ENCODE measurements around the gene SRSF2.
"Not testable (repeated sequence)": the region's sequence is repeated elsewhere in the genome, so short reads cannot be mapped to it uniquely, and the experiment has no call there.

Gene SRSF2

DNA sequence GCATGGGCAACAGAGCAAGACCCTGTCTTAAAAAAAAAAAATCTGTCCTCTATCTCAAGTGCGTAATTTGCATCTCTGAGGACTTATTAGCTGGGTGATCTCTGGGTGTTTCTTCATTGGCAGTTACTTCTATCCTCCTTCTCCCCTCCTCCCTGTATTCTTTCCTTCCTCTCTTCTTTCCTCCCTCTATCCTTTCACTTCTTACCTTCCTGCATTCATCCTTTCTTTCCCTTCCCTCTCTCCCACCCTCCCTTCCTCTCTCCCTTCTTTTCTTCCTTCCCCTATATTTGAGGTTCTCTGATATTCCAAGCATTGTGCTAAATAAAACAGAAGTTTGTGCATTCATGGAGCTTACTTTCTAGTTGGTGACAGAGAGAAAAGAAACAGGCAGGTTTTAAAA is 11.5 kb upstream of the SRSF2 start:
- Histone ChIP-seq H3K79me2 (ENCODE audit: insufficient read depth, low read length) (no peaks in the 10 kb centered on the region), H2AFZ (ENCODE audit: low read depth, low read length, severe bottlenecking) (no peak overlapping the region), H3K4me3 (ENCODE audit: insufficient read depth, low read length, poor library complexity, severe bottlenecking) (no peak overlapping the region), H3K4me2 (ENCODE audit: low read depth, low read length, poor library complexity, severe bottlenecking) (no peak overlapping the region), H3K27ac (ENCODE audit: low read depth, low read length) (no peak overlapping the region), H3K36me3 (ENCODE audit: low read length) (peaks cover 3% of the 10 kb centered on the region; the same call in 1 of the 2 replicates), H3K9ac (ENCODE audit: low read length) (no peak overlapping the region), H3K27me3 (ENCODE audit: low read length) (no peaks in the 10 kb centered on the region), H3K9me3 (ENCODE audit: insufficient read depth, low read length) (no peaks in the 10 kb centered on the region), H3K9me2 (replicated peaks; ENCODE audit: insufficient read depth, low read length) (no peaks in the 10 kb centered on the region), H4K20me1 (ENCODE audit: low read depth, low read length) (no peaks in the 10 kb centered on the region), H3F3A (ENCODE audit: insufficient read depth) (no peaks in the 10 kb centered on the region)
- no peak for TF ChIP-seq EZH2phosphoT487 (conservative IDR thresholded peaks at IDR 0.05; ENCODE audit: low read length)
- TF ChIP-seq, protein P1, sequence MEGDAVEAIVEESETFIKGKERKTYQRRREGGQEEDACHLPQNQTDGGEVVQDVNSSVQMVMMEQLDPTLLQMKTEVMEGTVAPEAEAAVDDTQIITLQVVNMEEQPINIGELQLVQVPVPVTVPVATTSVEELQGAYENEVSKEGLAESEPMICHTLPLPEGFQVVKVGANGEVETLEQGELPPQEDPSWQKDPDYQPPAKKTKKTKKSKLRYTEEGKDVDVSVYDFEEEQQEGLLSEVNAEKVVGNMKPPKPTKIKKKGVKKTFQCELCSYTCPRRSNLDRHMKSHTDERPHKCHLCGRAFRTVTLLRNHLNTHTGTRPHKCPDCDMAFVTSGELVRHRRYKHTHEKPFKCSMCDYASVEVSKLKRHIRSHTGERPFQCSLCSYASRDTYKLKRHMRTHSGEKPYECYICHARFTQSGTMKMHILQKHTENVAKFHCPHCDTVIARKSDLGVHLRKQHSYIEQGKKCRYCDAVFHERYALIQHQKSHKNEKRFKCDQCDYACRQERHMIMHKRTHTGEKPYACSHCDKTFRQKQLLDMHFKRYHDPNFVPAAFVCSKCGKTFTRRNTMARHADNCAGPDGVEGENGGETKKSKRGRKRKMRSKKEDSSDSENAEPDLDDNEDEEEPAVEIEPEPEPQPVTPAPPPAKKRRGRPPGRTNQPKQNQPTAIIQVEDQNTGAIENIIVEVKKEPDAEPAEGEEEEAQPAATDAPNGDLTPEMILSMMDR (IDR thresholded peaks at IDR 0.05; ENCODE audit: insufficient read depth, low read length, poor library complexity, severe bottlenecking) = no peak

DNA sequence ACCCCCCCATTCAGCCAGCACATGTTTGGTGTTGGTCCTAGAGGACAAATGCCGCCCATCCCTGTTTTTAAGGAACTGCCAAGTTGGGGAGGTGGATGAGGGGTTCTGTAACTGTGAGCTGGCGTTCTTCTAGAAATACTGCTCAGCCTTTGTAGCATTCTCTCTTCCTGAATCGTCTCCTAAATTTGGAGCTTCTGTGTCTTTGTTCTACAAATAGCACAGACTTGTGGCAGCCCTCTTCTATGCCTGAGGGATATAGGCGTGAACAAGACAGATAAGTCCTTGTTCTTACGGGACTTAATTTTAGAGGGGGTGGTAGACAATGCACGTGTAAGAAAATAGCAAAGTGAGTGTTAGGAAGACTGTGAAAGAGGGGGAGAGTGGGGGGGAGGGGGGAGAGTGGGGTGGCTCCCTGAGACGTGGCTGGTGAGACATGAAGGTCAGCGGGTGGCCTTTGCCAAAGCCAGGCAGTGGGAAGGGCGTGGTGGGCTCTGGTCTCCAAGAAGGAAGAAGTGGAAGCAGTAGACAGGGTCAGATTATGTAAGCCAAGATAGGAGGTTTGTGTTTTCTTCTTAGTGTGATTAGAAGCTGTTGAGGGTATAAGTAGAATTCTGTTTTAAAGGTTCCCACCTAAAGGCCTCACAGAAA is 10.7 kb upstream of the SRSF2 start:
- no peaks in the 10 kb centered on the region for H3K27me3 ChIP-seq (ENCODE audit: low read length)
- no peaks in the 10 kb centered on the region for H3K9me2 ChIP-seq (replicated peaks; ENCODE audit: insufficient read depth, low read length)
- no peak overlapping the region for H3K27ac ChIP-seq (ENCODE audit: low read depth, low read length)
- no peak overlapping the region for H3K4me3 ChIP-seq (ENCODE audit: insufficient read depth, low read length, poor library complexity, severe bottlenecking)
- H3F3A ChIP-seq (ENCODE audit: insufficient read depth) = no peaks in the 10 kb centered on the region
- peaks cover 3% of the 10 kb centered on the region; the same call in 1 of the 2 replicates for H3K36me3 ChIP-seq (ENCODE audit: low read length)
- no peak overlapping the region for H3K9ac ChIP-seq (ENCODE audit: low read length)
- no peak overlapping the region for H2AFZ ChIP-seq (ENCODE audit: low read depth, low read length, severe bottlenecking)
- no peak for TF ChIP-seq EZH2phosphoT487 (conservative IDR thresholded peaks at IDR 0.05; ENCODE audit: low read length)
- TF ChIP-seq, protein P1 (IDR thresholded peaks at IDR 0.05; ENCODE audit: insufficient read depth, low read length, poor library complexity, severe bottlenecking) = no peak
- H3K79me2 ChIP-seq (ENCODE audit: insufficient read depth, low read length) = no peaks in the 10 kb centered on the region
- H3K4me2 ChIP-seq (ENCODE audit: low read depth, low read length, poor library complexity, severe bottlenecking) = no peak overlapping the region
- no peaks in the 10 kb centered on the region for H4K20me1 ChIP-seq (ENCODE audit: low read depth, low read length)
- H3K9me3 ChIP-seq (ENCODE audit: insufficient read depth, low read length) = no peaks in the 10 kb centered on the region

DNA sequence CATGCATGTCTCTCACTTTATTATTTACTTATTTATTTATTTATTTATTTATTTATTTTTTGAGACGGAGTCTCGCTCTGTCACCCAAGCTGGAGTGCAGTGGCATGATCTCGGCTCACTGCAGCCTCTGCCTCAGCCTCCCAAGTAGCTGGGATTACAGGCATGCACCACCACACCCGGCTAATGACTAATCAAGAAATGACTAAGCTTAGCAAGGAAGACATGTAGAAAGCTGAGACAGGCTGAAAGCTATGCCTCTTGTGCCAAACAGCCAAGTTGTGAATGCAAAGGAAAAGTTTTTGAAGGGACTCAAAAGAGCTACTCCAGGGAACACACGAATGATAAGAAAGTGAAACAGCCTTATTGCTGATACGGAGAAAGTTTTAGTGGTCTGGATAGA is 8.7 kb upstream of the SRSF2 start:
- H3K9me3 ChIP-seq (ENCODE audit: insufficient read depth, low read length); H2AFZ ChIP-seq (ENCODE audit: low read depth, low read length, severe bottlenecking); H3K4me2 ChIP-seq (ENCODE audit: low read depth, low read length, poor library complexity, severe bottlenecking); H4K20me1 ChIP-seq (ENCODE audit: low read depth, low read length); H3K36me3 ChIP-seq (ENCODE audit: low read length); H3K9ac ChIP-seq (ENCODE audit: low read length); H3K4me3 ChIP-seq (ENCODE audit: insufficient read depth, low read length, poor library complexity, severe bottlenecking); H3K9me2 ChIP-seq (replicated peaks; ENCODE audit: insufficient read depth, low read length); H3K27me3 ChIP-seq (ENCODE audit: low read length); H3K27ac ChIP-seq (ENCODE audit: low read depth, low read length); H3K79me2 ChIP-seq (ENCODE audit: insufficient read depth, low read length); H3F3A ChIP-seq (ENCODE audit: insufficient read depth): not testable (repeated sequence)

DNA sequence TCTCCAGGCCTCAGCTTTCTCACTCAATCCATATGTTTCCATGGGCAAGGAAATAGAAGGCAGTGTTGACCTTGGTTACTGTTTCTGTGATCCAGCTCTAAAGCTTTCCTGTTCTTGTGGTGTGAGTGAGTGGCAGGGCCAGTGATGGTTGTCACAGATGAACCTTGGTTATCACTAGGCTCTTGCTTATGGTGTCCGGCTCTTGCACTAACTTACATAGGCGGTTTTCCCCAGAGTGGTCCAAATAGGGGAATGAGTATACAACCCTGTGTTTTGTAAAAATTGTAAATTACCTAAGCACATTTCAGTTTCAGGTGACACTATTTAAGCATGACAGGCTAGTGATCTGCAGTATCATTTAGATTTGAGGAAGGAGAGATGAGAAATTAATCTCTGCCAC is 7.6 kb upstream of the SRSF2 start:
- Histone ChIP-seq H3K79me2 (ENCODE audit: insufficient read depth, low read length) (no peaks in the 10 kb centered on the region), H2AFZ (ENCODE audit: low read depth, low read length, severe bottlenecking) (no peak overlapping the region), H3K4me2 (ENCODE audit: low read depth, low read length, poor library complexity, severe bottlenecking) (no peak overlapping the region), H3K27me3 (ENCODE audit: low read length) (no peaks in the 10 kb centered on the region), H3K9ac (ENCODE audit: low read length) (no peak overlapping the region), H3K4me3 (ENCODE audit: insufficient read depth, low read length, poor library complexity, severe bottlenecking) (no peak overlapping the region), H3K27ac (ENCODE audit: low read depth, low read length) (no peak overlapping the region), H3K9me3 (ENCODE audit: insufficient read depth, low read length) (no peaks in the 10 kb centered on the region), H3F3A (ENCODE audit: insufficient read depth) (no peaks in the 10 kb centered on the region), H3K36me3 (ENCODE audit: low read length) (peaks cover 9% of the 10 kb centered on the region; the same call in 1 of the 2 replicates), H3K9me2 (replicated peaks; ENCODE audit: insufficient read depth, low read length) (no peaks in the 10 kb centered on the region), H4K20me1 (ENCODE audit: low read depth, low read length) (no peaks in the 10 kb centered on the region)
- TF ChIP-seq, protein P1 (IDR thresholded peaks at IDR 0.05; ENCODE audit: insufficient read depth, low read length, poor library complexity, severe bottlenecking) = no peak
- no peak for TF ChIP-seq EZH2phosphoT487 (conservative IDR thresholded peaks at IDR 0.05; ENCODE audit: low read length)
